Gastrocnemius medialis (tissue), 4 donors: ENCODE results near the gene PPM1L.

Experiments
- CTCF ChIP-seq, 5 experiments: fragments of 450-650 bp in 3 of 5; fragments of 200-600 bp in 2 of 5; sonication (generic) in 2 of 5; IDR thresholded peaks in 4 of 5; conservative IDR thresholded peaks in 1 of 5; 1 replicate in 4 of 5; 2 replicates in 1 of 5; pipeline ENCODE4 v1.5.1; 2016 to 2019; ENCODE audit warnings: antibody characterized with exemption in 5 of 5, mild to moderate bottlenecking in 3 of 5, moderate library complexity in 3 of 5
- POLR2A ChIP-seq, 2 donors: fragments of 450-650 bp; IDR thresholded peaks; one replicate each; pipeline ENCODE4 v1.6.1; 2017; ENCODE audit warnings: antibody characterized with exemption in 2 of 2, mild to moderate bottlenecking in 2 of 2, moderate library complexity in 2 of 2

DNA sequence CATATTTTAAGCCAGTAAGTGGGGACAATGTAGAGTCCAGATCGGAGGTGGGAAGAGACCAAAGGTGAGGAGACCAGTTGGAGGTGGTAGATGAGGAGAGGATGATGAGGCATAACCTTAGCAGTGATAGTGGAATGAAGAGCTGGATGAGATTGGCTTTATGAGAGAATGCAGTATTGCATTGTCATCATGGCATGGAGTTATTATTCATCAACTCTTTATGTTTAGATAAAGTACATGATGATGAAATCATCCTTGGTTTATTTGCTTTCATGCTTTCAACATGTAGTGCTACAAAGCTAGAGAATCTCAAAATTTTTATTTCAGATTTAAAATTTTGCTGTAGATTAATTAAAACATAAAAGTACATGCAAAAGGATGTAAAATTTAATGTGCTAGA, 64.0 kb downstream of the PPM1L start:
- TF ChIP-seq CTCF (IDR thresholded peaks at IDR 0.05 in 4 of 5, conservative IDR thresholded peaks at IDR 0.05 in 1 of 5) (no peak), POLR2A (IDR thresholded peaks at IDR 0.05) (no peak)
